AG04450 (cell line): ENCODE results near the gene ACER2. TPM values are rescaled to one million over a fixed set of nuclear protein-coding genes. Genes with fewer than 3 reads are reported as not detected.
A peak's percentile ranks its signal among the peaks of the same experiment; 100 is the strongest.
"Not testable (repeated sequence)": the region's sequence is repeated elsewhere in the genome, so short reads cannot be mapped to it uniquely, and the experiment has no call there.

Experiments used
- CTCF ChIA-PET: fragments of 300-600, 350-600 bp; formaldehyde crosslinking; extraction: SDS; loops from one replicate; lab custom pipeline; 2022; ENCODE audit warnings: antibody characterized with exemption, inconsistent platforms; lab: Charles Lee
- POLR2A ChIA-PET: fragments of 350-600 bp; formaldehyde crosslinking; extraction: SDS; loops from one replicate; lab custom pipeline; 2021; ENCODE audit warnings: antibody characterized with exemption, inconsistent platforms; lab: Yijun Ruan, JAX
- DNase-seq: peaks from one replicate; pipeline ENCODE4 v3.0.0-alpha.2; 2011; ENCODE audit warnings: low read depth, low spot score
- H3K27ac ChIP-seq: one replicate; pipeline ENCODE4 v1.5.1; 2012; ENCODE audit warnings: low read depth, low read length, control low read depth
- H3K27me3 ChIP-seq: one replicate; pipeline ENCODE4 v1.6.0; 2012; ENCODE audit warnings: low read length; ENCODE audit not compliant: control insufficient read depth, insufficient read depth
- H3K4me3 ChIP-seq: 2 replicates; pipeline ENCODE4 v1.5.1; 2011; ENCODE audit warnings: mild to moderate bottlenecking, low read depth, low read length, control low read depth
- H3K9me3 ChIP-seq: 2 replicates; pipeline ENCODE4 v1.5.1; 2012; ENCODE audit warnings: low read length; ENCODE audit not compliant: control insufficient read depth, insufficient read depth
- CTCF ChIP-seq: IDR thresholded peaks from 2 replicates; pipeline ENCODE4 v1.5.1; 2011; ENCODE audit warnings: low read depth, low read length, control low read depth, inconsistent platforms
- polyA plus RNA-seq: library from polyadenylated mRNA; depleted of rRNA; stranded (reverse); fragments of >200 nt; gene quantifications from 2 replicates; pipeline ENCODE4 v1.2.3, GENCODE V29; 2011

The ACER2 gene
- polyA plus RNA-seq, 1 experiment, result 2.3 TPM

- Histone ChIP-seq H3K9me3 (no peaks in the 10 kb centered on the region), H3K4me3 (no peak overlapping the region), H3K27me3 (no peaks in the 10 kb centered on the region), H3K27ac (no peak overlapping the region)
- TF ChIP-seq CTCF, result no peak
- no peak for DNase-seq
- CTCF ChIA-PET, result no interaction called here
- POLR2A ChIA-PET, result no interaction called here
Measured at GRCh38 chr9:19424176-19424779, 15.5 kb downstream of the ACER2 start.

- Histone ChIP-seq H3K4me3 (no peak overlapping the region), H3K9me3 (no peaks in the 10 kb centered on the region), H3K27ac (peak overlapping the region; percentile 11), H3K27me3 (no peaks in the 10 kb centered on the region)
- ChIA-PET CTCF (interaction anchor here (1.3 to 2.4 kb wide), 2 partner anchors 13 to 35 kb away, joined by 4 to 15 read pairs; no protein-coding TSS in a partner anchor), POLR2A (no interaction called here)
- no peak for DNase-seq
- TF ChIP-seq CTCF, result no peak
Measured at GRCh38 chr9:19429595-19429994, 20.8 kb downstream of the ACER2 start.

- POLR2A ChIA-PET, result no interaction called here
- CTCF ChIA-PET, result interaction anchor here (1.3 to 2.4 kb wide), 2 partner anchors 14 to 34 kb away, joined by 4 to 15 read pairs; no protein-coding TSS in a partner anchor
- H3K27ac ChIP-seq, result no peak overlapping the region
- no peak for DNase-seq
- H3K27me3 ChIP-seq, result no peaks in the 10 kb centered on the region
- TF ChIP-seq CTCF, result no peak
- no peak overlapping the region for H3K4me3 ChIP-seq
- H3K9me3 ChIP-seq, result no peaks in the 10 kb centered on the region
Measured at GRCh38 chr9:19430201-19430760, 21.5 kb downstream of the ACER2 start.

- POLR2A ChIA-PET, result no interaction called here
- H3K27ac ChIP-seq, result no peak overlapping the region
- no peak for DNase-seq
- no peak for TF ChIP-seq CTCF
- H3K9me3 ChIP-seq, result no peaks in the 10 kb centered on the region
- H3K4me3 ChIP-seq, result no peak overlapping the region
- no peaks in the 10 kb centered on the region for H3K27me3 ChIP-seq
- CTCF ChIA-PET, result interaction anchor here (0.7 to 2.4 kb wide), 2 partner anchors 33 to 256 kb away, joined by 3 to 15 read pairs; no protein-coding TSS in a partner anchor
Measured at GRCh38 chr9:19431361-19432171, 22.8 kb downstream of the ACER2 start.

- Histone ChIP-seq H3K9me3 (no peaks in the 10 kb centered on the region), H3K27ac (no peak overlapping the region), H3K27me3 (no peaks in the 10 kb centered on the region), H3K4me3 (no peak overlapping the region)
- TF ChIP-seq CTCF, result no peak
- no peak for DNase-seq
- CTCF ChIA-PET, result interaction anchor here (1.0 kb wide), 1 partner anchor 32 kb away, joined by 6 read pairs; no protein-coding TSS in a partner anchor
- POLR2A ChIA-PET, result no interaction called here
Measured at GRCh38 chr9:19432473-19432872, 23.7 kb downstream of the ACER2 start.

GRCh38 chr9:19433729-19434128, 24.9 kb downstream of the ACER2 start:
- POLR2A ChIA-PET, H3K9me3 ChIP-seq, H3K4me3 ChIP-seq, H3K27me3 ChIP-seq, DNase-seq, CTCF ChIA-PET, H3K27ac ChIP-seq: not testable (repeated sequence)
